Adrenal gland (tissue), 12 donors: ENCODE results near the gene ZBTB39. TPM values are rescaled to one million over a fixed set of nuclear protein-coding genes. Genes with fewer than 3 reads are reported as not detected.

Experiments
- DNase-seq, 7 donors: peaks; one replicate each; pipeline ENCODE4 v3.0.0-alpha.2; 2019 to 2020
- H3K27ac ChIP-seq, 5 donors: fragments of 200-600 bp; sonication (generic) in 4 of 5; 1 replicate in 3 of 5; 2 replicates in 2 of 5; pipeline versions ENCODE4 v1.5.1 to v1.8.0; 2016 to 2020; ENCODE audit warnings: mild to moderate bottlenecking in 1 of 5
- H3K27me3 ChIP-seq: fragments of 200-600 bp; 2 replicates; pipeline ENCODE4 v1.8.0; 2021
- H3K36me3 ChIP-seq, 2 donors: fragments of 200-600 bp; replicated peaks in 1 of 2; 1 replicate in 1 of 2; 2 replicates in 1 of 2; pipeline versions ENCODE4 v1.5.1 to v1.8.0; 2018 to 2022
- H3K4me1 ChIP-seq, 2 donors: fragments of 200-600 bp; replicated peaks in 1 of 2; 1 replicate in 1 of 2; 2 replicates in 1 of 2; pipeline versions ENCODE4 v1.5.1 to v1.8.0; 2018 to 2021
- H3K4me3 ChIP-seq, 4 donors: fragments of 200-600 bp; sonication (generic) in 3 of 4; one replicate each; pipeline ENCODE4 v1.5.1; 2016 to 2018
- H3K9me3 ChIP-seq, 3 donors: fragments of 200-600 bp; sonication (generic) in 1 of 3; replicated peaks in 1 of 3; 1 replicate in 2 of 3; 2 replicates in 1 of 3; pipeline versions ENCODE4 v1.5.1 to v1.8.0; 2016 to 2021
- CTCF ChIP-seq, 6 experiments: fragments of 450-650 bp in 4 of 6; fragments of 200-600 bp in 2 of 6; sonication (generic) in 1 of 6; IDR thresholded peaks; 1 replicate in 5 of 6; 2 replicates in 1 of 6; pipeline versions ENCODE4 v1.5.1 to v1.8.0; 2016 to 2021; ENCODE audit warnings: antibody characterized with exemption in 6 of 6, mild to moderate bottlenecking in 2 of 6, moderate library complexity in 1 of 6
- POLR2A ChIP-seq, 2 donors: fragments of 450-650 bp; IDR thresholded peaks; one replicate each; pipeline ENCODE4 v1.6.1; 2017; ENCODE audit warnings: antibody characterized with exemption in 2 of 2, mild to moderate bottlenecking in 2 of 2, moderate library complexity in 1 of 2
- WGBS, 4 donors: extraction: QIAGEN DNeasy Blood & Tissue Kit in 2 of 4; methylation state at CpG; one replicate each; pipeline versions ENCODE4 v1.1.5 to v1.1.7; 2013 to 2017; 5-methylcytosine and 5-hydroxymethylcytosine counted together
- intact Hi-C, 2 donors: fragments of 100-400 bp; cut with DNase I; formaldehyde crosslinking; loops; one replicate each; pipeline versions ENCODE4 v1.14.1 to v1.15.0; 2022 to 2023
- polyA plus RNA-seq, 3 donors: library from polyadenylated mRNA; stranded (reverse); fragments of 200-250 nt in 2 of 3; fragments of 350-450 nt in 1 of 3; fragmentation: Illumina TruSeq in 1 of 3; extraction: RNeasy Lipid Tissue Mini Kit (QIAGEN cat#74804) in 1 of 3; gene quantifications; one replicate each; pipeline ENCODE4 v1.2.3, GENCODE V29; 2013 to 2014
- total RNA-seq, 9 donors: library from RNA; depleted of rRNA in 4 of 9; stranded (reverse); fragments of >200 nt in 4 of 9; fragments of 120-200 nt in 1 of 9; fragmentation: NEBNext Ultra II Directional in 1 of 9; extraction: Animal tissue kit (Norgen Biotek cat#: 25700) in 1 of 9; gene quantifications; one replicate each; pipeline versions ENCODE4 v1.1.0 to v1.2.4, GENCODE V29; 2013 to 2023
- donor health status: healthy with polysubstance abuse.
- donor health status: Bipolar disorder and iron deficiency.
- donor health status: DM: yes; HTN: yes; CAD: no.
- donor health status: DM: no; HTN: no; CAD: no.
- donor health status: DM: no; HTN: no; CAD: no.
- donor health status: DM: yes; HTN: yes; CAD: no.

Gene ZBTB39
- total and polyA plus RNA-seq, 12 donors, result 1.4 to 6.0 (median 3.9) TPM

- WGBS, 4 donors, result 90 to 100% (median 96%) methylated on average over 5 to 6 of the region's 6 CpGs
Observed at GRCh38 chr12:56954057-56954957, 52.0 kb downstream of the ZBTB39 start.

GRCh38 chr12:56953314-56953713, 53.0 kb downstream of the ZBTB39 start:
- TF ChIP-seq CTCF (IDR thresholded peaks at IDR 0.05), result no peak
- TF ChIP-seq POLR2A (IDR thresholded peaks at IDR 0.05), result no peak
- Histone ChIP-seq H3K27ac (no peak overlapping the region), H3K36me3 (no peaks in the 10 kb centered on the region), H3K27me3 (no peaks in the 10 kb centered on the region), H3K4me1 (no peaks in the 10 kb centered on the region), H3K9me3 (no peaks in the 10 kb centered on the region), H3K4me3 (no peak overlapping the region)
- DNase-seq, result no peak
- WGBS, 4 donors, result 16 to 38% (median 25%) methylated on average over 1 of the region's 1 CpG
- intact Hi-C loops, result no loop called here

More at GRCh38 chr12:56954057-56954957, 52.0 kb downstream of the ZBTB39 start:
- Histone ChIP-seq H3K27me3 (no peaks in the 10 kb centered on the region), H3K9me3 (no peaks in the 10 kb centered on the region), H3K4me1 (no peaks in the 10 kb centered on the region), H3K36me3 (no peaks in the 10 kb centered on the region), H3K27ac (no peak overlapping the region), H3K4me3 (no peak overlapping the region)
- no peak for DNase-seq
- TF ChIP-seq CTCF (IDR thresholded peaks at IDR 0.05), result no peak
- no peak for TF ChIP-seq POLR2A (IDR thresholded peaks at IDR 0.05)
- intact Hi-C loops, result no loop called here

- DNase-seq, result no peak
- WGBS, 4 donors, result 84 to 89% (median 86%) methylated on average over 10 to 11 of the region's 11 CpGs
- Histone ChIP-seq H3K4me3 (no peak overlapping the region), H3K36me3 (no peaks in the 10 kb centered on the region), H3K27ac (no peak overlapping the region), H3K4me1 (no peaks in the 10 kb centered on the region), H3K27me3 (no peaks in the 10 kb centered on the region), H3K9me3 (no peaks in the 10 kb centered on the region)
- TF ChIP-seq POLR2A (IDR thresholded peaks at IDR 0.05) (no peak), CTCF (IDR thresholded peaks at IDR 0.05) (no peak)
- intact Hi-C loops, result no loop called here
Observed at GRCh38 chr12:56951582-56952339, 54.6 kb downstream of the ZBTB39 start.

- no peak for TF ChIP-seq CTCF (IDR thresholded peaks at IDR 0.05)
- TF ChIP-seq POLR2A (IDR thresholded peaks at IDR 0.05), result no peak
- 91 to 100% (median 94%) methylated on average over 2 of the region's 2 CpGs for WGBS, 4 donors
- intact Hi-C loops, result no loop called here
Observed at GRCh38 chr12:56948881-56949280, 57.5 kb downstream of the ZBTB39 start.

More at GRCh38 chr12:56948881-56949280, 57.5 kb downstream of the ZBTB39 start:
- no peaks in the 10 kb centered on the region for H3K36me3 ChIP-seq
- H3K9me3 ChIP-seq, result no peaks in the 10 kb centered on the region
- H3K27ac ChIP-seq, result no peak overlapping the region
- H3K4me1 ChIP-seq, result no peaks in the 10 kb centered on the region
- H3K4me3 ChIP-seq, result no peak overlapping the region
- no peaks in the 10 kb centered on the region for H3K27me3 ChIP-seq
- no peak for DNase-seq
